ENCODE measurements around the gene PTPN1. TPM values are rescaled to one million over a fixed set of nuclear protein-coding genes. Genes with fewer than 3 reads are reported as not detected.

PTPN1 gene
- total RNA-seq, 4 donors from 2014 or later = 19.9 to 31.4 (median 23.2) TPM

DNA sequence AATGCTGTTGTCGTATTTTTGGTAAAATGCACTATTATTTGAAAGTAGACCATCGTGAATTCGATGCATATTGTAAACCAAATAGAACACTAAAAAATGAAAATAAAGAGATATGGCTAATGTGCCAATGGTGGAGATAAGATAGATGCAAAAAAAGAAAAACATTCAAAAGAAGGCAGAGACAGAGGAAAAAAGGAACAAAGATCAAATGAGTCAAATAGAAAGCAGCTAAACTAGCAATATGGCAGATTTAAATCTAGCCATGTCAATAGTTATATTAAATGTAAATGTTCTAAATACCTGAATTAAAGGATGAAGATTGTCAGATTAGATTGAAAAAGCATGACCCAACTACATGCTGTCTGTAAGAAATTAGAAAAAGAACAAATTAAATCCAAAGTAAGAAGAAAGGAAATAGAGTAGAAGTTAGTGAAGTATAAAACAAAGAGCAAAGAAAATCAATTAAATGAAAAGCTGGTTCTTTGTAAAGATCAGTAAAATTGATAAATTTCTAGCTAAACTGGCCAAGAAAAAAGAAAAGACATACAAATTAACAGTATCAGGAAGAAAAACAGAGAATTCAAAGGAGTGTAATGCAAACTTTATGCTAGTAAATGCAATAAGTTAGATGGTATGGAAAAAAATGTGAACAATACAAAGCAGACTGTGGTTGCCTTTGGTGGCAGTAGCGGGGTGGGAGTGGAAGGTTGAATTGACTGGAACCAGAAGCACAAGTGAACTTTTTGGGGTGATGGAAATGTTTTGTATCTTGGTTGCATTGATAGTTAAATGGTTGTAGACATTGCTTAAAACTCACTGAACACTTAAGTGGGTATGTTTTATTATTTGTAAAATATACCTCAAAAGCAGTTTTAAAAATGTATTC lies 44.8 kb downstream of the PTPN1 start:
- TF ChIP-seq, protein P1, sequence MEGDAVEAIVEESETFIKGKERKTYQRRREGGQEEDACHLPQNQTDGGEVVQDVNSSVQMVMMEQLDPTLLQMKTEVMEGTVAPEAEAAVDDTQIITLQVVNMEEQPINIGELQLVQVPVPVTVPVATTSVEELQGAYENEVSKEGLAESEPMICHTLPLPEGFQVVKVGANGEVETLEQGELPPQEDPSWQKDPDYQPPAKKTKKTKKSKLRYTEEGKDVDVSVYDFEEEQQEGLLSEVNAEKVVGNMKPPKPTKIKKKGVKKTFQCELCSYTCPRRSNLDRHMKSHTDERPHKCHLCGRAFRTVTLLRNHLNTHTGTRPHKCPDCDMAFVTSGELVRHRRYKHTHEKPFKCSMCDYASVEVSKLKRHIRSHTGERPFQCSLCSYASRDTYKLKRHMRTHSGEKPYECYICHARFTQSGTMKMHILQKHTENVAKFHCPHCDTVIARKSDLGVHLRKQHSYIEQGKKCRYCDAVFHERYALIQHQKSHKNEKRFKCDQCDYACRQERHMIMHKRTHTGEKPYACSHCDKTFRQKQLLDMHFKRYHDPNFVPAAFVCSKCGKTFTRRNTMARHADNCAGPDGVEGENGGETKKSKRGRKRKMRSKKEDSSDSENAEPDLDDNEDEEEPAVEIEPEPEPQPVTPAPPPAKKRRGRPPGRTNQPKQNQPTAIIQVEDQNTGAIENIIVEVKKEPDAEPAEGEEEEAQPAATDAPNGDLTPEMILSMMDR (IDR thresholded peaks at IDR 0.05; ENCODE audit: low read depth) = no peak

DNA sequence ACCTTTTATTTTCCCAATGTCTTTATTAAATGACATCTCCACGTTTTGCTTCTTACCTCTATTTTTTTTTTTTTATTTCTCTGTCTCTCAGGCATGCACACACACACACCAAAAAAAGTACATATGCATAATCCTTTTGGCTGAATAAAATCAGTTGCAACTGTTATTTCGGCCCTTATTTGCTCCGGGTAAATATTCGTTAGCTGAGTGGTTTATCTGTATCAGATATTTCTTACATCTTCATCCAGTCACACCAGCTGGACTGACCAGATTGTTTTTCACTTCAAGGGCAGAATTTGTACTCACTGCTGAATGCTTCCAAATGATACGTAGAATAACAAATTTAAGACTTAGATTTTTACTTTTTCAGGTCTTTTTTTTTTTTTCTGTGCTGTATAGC lies 45.5 kb downstream of the PTPN1 start:
- TF ChIP-seq, protein P1 (IDR thresholded peaks at IDR 0.05; ENCODE audit: low read depth) = no peak

DNA sequence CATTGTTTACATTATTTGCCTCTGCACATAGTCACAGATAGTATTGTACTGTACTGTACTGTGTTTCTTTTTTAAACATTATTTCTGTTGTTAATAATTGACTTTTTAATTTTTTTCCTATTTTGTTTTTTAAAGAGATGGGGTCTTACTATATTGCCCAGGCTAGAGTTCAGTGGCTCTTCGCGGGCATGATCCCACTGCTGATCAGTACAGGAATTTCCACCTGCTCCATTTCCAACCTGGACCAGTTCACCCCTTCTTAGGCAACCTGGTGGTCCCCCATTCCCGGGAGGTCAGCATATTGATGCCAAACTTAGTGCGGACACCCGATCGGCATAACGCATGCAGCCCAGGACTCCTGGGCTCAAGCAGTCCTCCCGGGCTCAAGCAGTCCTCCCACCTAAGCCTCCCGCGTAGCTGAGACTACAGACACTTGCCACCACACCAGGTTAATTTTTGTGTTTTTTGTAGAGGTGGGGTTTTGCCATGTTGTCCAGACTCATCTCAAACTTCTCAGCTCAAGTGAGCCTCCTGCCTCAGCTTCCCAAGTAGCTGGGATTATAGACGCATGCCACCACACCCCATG lies 47.5 kb downstream of the PTPN1 start:
- TF ChIP-seq, protein P1 (IDR thresholded peaks at IDR 0.05; ENCODE audit: low read depth) = no peak

DNA sequence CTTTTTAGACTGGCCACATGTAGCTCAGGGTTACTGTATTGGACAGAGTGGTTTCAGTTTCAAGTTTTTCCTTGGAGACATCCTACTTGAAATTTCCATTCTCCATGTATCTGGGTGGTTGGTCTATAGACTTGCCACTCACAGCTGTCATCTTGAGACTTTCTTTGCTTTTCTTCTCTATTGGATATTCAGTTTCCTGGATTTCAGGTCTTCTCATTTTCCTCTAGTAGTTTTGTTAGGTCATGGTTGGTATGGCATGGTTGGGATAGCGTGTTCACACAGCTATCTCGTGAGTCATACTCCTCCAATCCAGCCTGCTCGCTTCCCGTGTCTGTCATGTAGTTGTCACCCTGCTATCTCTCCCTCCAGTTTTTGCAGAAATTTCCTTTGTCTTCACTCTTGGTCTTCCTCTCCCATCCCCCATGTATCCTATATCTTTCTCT lies 48.3 kb downstream of the PTPN1 start:
- TF ChIP-seq, protein P1 (IDR thresholded peaks at IDR 0.05; ENCODE audit: low read depth) = no peak

DNA sequence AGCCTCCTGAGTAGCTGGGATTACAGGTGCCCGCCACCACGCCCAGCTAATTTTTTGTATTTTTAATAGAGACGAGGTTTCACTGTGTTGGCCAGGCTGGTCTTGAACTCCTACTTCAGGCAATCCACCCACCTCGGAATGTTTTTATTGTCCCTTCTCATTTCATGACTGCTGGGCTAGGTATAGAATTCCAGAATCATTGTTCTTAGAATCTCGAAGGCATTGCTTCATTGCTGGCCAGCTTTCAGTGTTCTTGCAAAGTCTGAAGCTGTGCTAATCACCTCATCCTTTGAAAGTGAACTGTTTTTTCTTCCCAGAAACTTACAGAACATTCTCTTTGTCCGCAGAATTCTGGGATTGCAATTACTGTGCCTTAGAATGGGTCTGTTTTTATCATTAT lies 49.0 kb downstream of the PTPN1 start:
- TF ChIP-seq, protein P1 (IDR thresholded peaks at IDR 0.05; ENCODE audit: low read depth) = no peak

DNA sequence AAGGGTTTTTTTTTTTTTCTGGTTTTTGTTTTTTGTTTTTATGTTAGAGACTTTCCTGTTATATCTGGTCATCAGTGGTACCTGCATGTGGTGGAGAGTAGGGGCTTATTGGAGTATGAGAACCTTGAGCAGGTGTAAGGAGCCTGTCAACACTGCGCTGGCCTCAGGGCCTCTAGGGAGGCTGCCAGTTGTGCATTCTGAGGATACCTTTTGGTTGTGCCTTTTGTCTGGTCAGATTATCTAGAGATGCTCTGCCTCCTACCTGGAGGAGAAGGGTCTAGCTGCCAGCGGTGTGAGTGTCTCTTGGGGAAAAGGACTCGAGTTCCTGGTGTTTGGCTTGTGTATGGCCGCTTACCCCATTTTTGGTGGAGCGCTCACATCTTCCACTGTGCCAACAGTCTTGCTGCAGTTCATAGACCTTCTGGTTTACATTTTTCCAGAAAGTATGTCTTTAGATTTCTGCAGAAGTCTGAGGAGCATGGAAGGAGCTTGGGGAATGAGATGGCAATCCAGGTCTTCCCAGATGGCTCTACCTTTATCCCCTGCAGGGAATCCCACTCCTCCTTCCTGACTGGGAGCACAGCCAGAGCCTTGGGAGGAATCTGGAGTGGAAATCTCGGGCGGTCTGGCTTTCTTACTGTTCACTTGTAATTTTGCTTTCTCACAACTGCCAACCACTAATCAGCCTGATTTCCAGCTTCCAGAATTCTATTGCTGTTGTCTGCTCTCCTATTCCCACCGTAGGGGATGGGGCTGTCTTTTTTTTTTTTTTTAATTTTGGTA lies 49.9 kb downstream of the PTPN1 start:
- TF ChIP-seq, protein P1 (IDR thresholded peaks at IDR 0.05; ENCODE audit: low read depth) = no peak

DNA sequence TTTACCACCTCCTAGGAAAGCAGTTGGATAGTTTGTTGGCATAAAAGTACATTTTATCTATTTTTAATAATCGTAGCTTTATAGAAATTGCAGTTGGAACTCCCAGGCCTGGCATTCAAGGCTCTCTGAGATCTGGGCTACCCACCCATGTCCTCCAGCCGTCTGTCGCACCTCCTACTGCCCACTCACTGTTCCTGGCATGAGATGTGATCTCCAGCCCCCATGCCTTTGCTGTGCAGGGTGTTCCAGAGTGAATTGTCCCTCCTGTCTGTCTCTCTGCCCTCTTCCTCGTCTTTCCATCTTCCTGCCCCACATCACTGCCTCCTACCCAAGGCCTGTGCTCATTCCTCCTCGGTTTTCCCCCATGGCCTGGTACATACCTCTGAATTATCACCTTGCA lies 50.7 kb downstream of the PTPN1 start:
- TF ChIP-seq, protein P1 (IDR thresholded peaks at IDR 0.05; ENCODE audit: low read depth) = no peak
